ENCODE data around the gene FAM168B.

FAM168B gene

DNA sequence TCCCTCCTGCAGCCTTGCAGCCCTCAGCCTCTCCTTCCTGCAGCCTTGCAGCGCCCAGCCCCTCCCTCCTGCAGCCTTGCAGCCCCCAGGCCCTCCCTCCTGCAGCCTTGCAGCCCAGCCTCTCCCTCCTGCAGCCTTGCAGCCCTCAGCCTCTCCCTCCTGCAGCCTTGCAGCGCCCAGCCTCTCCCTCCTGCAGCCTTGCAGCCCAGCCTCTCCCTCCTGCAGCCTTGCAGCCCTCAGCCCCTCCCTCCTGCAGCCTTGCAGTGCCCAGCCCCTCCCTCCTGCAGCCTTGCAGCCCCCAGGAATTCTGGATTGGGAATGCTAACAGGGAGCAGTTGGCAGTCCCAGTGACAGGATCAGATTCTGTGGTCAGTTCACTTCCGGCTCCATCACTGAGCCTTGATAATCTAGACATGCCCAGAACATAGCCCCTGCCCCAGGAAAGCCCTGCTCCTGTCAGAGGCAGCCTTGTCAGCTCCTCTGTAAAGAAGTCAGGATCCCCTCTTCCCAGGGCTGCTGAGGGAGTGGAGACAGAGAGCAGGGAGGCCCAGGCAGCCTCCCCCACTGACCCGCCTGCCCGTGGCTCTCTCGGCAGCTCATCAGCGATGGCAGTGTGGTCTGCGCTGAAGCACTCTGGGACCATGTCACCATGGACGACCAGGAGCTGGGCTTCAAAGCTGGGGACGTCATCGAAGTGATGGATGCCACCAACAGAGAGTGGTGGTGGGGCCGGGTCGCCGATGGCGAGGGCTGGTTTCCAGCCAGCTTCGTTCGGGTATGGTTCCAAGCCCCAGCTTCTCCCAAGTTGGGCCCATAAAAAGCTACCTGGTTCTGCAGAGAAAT lies 54.8 kb downstream of the FAM168B start:
- DNase-seq: no peak

- peak; percentile 18 for DNase-seq
These were observed 55.6 kb downstream of the FAM168B start for GRCh38 chr2:131037398-131038257.

DNA sequence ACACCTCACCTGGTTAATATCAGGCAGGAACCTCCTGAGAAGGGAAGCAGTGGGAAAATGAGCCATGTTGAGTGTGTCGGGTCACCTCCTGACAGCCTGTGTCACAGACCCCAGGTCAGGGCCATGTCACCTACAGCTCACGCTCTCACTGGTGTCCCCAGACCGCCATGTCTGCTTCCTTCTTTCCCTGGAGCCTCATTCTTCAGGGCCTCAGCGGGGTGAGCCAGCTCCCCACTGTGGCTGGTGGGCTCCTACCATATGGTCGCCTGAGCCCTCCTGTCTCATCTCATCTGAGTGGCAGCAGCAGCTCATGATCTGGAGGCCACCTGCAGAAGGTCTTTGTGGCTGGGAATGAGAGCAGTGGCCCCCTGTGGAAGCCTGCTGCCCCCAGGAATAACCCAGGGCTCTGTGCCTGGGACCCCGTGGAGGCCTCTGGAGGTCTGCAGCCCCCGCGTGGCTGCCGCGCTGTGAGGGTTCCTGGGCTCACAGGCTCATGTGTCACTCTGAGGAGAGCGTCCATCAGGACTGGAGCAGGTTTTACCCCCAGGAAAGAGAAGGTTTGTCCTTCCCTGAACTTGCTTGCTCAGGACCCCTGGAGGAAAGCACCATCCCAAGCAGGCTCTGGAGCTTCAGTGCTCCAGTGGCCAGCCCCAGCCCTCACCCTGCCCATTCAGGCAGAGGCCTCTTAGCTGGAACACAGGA lies 56.4 kb downstream of the FAM168B start:
- DNase-seq: no peak

DNA sequence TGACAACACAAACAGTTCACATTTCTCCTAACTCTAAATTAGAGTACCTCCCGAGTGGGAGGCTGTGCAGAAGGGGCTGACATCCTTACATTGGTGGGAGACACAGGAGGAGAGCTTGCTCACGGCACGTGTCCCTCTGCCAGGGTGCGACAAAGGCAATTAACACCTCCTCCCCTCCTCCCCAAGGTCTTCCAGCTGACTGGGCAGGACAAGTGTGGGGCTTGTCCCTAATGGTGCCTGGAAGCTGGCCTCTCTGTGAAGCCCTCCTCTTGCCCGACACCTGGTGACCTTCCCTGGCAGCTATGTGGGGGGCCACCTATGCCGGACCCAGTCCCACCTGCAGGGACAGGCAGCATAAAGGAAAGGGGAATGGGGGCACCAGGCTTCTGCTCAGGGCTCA lies 57.0 kb downstream of the FAM168B start:
- no peak for DNase-seq

DNA sequence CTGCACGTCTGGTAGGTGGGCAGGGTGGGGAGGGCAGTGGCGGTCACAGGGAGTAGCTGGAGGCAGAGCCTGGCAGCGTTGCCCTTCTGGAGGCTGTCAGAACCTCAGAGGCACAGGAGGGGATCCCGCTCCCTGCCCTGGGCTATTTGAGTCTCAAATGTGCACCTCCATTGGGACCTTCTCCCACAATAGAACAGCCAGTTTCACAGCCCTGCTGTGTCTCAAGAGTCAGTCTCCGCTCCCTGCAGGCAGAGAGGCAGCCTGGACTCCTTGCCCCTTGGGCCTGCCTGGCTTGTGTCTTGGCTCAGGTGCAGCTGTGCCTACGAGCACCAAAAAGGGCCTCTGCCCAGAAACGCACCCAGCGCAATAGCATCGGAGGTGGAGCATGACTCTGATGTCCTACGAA lies 57.4 kb downstream of the FAM168B start:
- no peak for DNase-seq

DNA sequence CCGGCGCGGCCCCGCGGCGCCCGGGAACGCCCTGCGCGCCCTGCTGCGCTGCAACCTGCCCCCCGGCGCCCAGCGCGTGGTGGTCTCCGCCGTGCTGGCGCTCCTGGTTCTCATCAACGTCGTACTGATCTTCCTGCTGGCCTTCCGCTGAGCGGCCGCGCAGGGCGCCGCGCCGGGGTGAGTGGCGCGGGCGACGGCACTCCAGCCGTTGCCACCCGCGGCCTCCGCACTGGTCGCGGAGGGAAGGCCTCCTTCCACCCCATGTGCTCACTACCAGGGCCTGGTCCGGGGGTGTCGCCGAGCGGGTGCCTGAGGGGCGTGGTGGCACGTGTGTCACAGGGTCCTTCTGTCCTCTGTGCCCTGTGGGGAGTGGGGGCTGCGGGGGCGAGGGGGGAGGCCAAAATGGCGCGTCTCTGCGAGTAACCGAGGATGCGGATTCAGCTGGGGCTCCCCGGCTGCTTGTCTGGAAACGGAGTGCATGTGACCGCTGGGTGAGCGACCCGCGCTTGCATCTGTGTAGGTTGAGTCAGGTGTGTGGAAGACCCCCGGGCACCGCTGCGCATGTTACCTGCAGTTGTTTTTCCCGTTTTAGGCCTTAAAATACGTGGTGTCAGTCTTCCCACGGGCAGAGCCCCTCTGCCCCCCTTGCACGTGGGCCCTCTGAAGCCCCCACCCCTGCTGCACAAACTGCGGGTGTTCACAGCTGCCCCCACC lies 58.0 kb downstream of the FAM168B start:
- no peak for DNase-seq

DNA sequence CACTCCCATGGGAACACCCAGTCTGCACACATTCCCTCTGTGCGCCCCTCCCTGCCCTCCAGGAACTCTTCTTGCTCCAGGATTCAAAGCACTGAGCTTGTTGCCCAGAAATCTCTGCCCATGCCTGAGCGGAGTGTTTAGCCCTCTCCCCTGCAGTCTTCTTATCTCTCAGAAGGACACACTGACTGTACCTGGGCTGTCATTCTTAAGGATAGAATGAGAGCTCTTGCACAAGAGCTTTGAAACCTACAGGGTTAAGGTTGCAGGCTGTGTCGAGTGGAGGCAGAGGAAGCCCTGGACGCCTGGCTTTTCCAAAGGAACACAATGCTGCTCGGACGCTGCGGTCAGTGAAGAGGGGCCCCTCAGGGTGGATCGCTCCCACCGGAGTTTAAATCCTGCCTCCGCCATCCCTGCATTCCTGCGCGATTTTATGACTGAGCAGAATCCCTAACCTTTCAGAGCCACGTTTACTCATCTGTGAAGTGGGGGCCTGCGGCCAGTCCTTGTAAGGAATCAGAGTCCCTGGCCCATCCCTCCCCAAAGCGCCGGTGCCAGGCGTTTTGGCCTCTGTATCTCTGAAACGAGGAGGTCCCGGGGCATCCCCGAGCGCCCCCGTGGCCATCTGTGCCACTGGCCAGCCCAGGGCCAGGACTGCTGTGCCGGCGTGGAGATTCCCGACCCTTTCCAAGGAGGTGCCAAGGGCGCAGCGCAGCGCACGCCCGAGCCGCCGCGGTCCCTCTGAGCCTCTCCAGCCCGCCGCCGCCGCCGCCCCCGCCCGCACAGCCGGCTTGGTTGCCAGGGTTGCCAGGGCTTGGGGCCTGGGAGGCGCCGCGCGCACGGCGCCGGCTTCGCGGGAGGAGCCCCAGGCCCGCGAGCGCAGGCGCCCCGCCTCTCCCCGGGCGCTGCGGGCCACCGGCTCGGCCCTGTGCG lies 58.9 kb downstream of the FAM168B start:
- peak; percentile 24 for DNase-seq

GRCh38 chr2:131033786-131034121 lies 59.5 kb downstream of the FAM168B start:
- DNase-seq: no peak

DNA sequence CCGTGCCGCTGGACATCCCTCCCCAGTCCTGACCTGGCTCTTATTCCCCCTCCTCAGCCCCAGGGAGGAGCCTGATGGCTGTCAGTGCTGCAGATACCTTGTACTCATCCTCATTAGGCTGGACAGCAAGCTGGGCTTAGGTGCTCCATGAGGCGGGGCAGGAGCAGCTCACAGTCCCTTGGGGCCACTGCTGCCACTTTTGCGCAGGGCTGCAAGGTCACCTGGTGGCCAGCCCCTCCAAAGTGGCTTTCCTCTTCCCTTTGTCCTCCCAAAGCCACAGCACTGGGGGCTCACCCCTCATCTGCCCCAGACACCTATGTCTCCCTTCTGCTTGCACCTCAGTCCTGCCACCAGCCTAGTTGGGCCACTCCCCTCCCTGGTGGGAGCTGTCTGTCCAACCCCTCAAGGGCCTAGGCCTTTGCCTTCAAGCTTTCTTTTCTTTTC lies 60.8 kb downstream of the FAM168B start:
- no peak for DNase-seq

DNA sequence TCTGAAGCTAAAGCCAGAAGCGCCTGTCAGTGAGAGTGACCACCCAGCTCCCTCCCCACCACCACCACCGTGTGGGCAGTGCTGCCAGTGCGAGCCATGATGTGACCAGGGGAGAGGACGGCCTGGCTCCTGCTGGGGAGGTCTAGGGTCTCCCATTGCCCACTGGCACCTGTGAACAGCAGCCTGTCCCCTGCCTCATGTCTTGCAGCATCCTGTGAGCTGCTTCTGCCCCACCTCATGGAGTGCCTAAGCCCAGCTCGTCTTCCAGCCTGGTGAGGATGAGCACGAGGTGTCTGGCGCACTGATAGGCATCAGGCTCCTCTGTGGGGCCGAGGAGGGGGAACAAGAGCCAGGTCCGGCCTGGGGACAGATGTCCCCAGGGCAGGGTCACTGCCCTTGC lies 61.4 kb downstream of the FAM168B start:
- no peak for DNase-seq

- no peak for DNase-seq
These were observed 61.8 kb downstream of the FAM168B start for GRCh38 chr2:131031431-131031841.

DNA sequence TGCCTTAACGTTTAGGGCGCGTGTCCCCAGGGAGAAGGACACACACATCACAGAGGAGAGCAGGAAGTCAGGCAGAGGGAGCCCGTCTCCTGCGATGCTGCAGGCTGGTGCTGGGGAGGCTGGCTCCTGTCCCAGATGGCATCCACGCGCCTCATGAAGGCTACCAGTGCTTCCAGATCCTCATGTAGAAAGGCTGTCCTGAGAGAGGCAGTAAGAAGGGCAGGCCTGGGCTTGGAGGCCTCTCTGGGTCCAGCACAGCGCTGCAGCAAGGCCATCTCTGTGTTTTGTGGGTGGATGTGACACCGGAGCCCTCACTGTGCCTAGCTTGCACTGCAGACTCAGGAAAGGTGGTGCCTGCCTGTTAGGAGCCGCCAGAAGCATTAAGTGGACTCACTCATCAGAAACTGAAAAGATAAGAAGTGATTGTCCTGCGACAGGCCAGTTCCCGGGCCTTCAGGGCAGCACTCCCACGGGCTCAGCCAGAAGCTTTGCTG lies 62.7 kb downstream of the FAM168B start:
- no peak for DNase-seq

DNA sequence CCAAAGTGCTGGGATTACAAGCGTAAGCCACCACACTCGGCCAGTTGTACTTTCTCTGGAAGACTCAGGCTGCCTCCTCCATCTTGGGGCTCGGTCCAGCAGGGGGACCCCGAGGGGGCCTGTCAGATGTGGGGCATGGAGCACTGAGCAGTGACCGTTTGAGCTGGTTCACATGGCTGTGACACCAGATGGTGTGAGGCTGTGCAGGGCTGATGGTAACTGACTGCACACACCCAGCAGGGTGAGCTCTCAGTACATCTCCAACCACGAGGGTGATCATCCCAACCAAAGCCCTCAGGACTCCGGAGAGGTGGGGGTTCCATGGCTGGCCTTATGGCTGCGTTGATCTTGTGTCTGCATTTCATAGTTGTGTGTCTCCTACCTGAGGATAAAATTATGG lies 63.4 kb downstream of the FAM168B start:
- DNase-seq: no peak

- DNase-seq: no peak
These were observed 65.4 kb downstream of the FAM168B start for GRCh38 chr2:131027566-131028528.

GRCh38 chr2:131026919-131027318 lies 66.3 kb downstream of the FAM168B start:
- DNase-seq: no peak

DNA sequence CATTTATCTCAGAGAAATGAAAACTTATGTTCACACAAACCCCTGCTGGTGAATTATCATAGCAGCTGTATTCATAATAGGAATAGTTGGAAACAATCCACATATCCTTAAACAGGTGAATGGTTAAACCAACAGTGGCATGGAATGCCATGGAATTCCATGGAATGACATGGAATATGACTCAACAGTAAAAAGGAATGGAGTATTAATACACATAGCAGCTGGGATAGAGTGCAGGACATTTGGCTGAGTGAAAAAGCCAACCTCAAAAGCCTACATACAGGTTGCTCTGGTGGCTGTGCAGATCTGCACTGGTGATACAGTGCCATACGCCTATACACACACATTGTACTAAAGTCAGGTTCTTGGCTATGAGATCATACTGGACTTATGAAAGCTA lies 69.5 kb downstream of the FAM168B start:
- no peak for DNase-seq

DNA sequence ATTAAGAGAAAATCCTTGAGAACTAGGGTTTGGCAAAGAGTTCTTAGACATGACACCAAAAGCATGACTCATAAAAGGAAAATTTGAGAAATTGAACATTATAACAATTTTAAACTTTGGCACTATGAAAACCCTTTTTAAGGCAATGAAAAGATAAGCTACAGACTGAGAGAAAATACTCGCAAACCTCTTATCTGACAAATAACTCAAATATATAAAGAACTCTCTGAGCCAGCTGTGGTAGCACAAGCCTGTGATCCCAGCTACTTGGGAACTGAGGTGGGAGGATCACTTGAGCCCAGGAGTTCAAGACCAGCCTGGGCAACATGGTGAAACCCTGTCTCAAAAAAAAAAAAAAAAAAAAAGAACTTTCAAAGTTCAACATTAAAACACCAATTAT lies 70.5 kb downstream of the FAM168B start:
- no peak for DNase-seq

DNA sequence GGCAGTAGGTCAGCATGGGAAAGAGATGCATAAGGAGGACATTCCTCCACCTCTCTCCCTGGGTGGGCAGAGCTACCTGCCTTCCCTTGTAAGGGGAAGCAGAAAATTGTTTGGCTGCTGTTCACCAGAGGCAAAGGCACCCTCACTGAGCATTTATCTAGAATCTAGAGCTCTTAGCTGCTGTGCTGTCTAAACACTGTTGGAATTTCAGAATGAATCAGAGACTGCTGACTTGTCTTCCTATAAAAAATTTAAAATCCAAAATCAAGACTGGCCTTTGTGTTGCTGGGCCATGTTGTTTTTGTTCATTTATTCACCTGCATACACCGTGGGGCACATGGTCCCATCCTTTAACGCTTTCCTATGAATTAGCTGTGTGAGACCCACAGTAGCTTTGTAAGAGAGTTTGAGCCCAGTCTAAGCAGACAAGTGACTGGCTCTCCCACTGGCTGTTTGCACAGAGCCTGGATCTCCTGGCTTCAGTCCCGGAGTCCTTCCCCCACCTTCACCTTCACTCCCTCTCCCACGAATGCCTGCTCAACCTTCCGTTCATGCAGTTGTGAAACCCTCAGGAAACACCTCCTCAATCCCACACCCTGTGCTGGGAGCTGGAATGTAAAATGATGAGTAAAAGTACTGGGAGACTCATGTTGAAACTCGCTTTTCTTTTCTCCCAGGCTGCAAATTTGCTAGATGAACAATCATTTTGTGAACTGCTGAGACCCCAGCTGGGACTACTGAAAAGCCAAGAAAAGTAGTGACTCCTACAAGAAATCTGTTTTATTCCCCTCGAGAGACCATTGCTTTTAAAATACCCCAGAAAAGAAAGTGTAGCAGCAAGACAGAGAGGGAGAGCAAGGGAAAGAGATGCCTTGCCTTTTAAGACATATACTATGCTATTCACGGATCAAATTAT lies 76.2 kb downstream of the FAM168B start:
- no peak for DNase-seq

GRCh38 chr2:131015764-131016163 lies 77.5 kb downstream of the FAM168B start:
- no peak for DNase-seq

Measured in DMS79 treated with DMSO at 0.1 percent for 48 hours (cell line).